HCT116 (cell line): ENCODE results near the gene SCN8A. TPM values are rescaled to one million over a fixed set of nuclear protein-coding genes. Genes with fewer than 3 reads are reported as not detected.

ENCODE experiments used
- ATAC-seq: fragments of 200-7000 bp; cut with Tn5 transposase; 2 replicates; pipeline ENCODE4 v1.9.1; 2020; ENCODE audit warnings: mild to moderate bottlenecking, moderate library complexity
- BruUV-seq: library from RNA; stranded (reverse); fragments of 400-500 nt; replicated peaks from 2 replicates; lab custom pipeline; 2021; lab: Mats Ljungman, UMichigan
- CTCF ChIA-PET: fragments of 300-600 bp; sonication (Branson Sonifier 250); formaldehyde crosslinking; loops from one replicate; lab custom pipeline; 2021; ENCODE audit warnings: antibody characterized with exemption; lab: Charles Lee
- POLR2A ChIA-PET: fragments of 300-600, 350-600 bp; sonication (Branson Sonifier 250); formaldehyde crosslinking; loops from one replicate; lab custom pipeline; 2021; ENCODE audit warnings: antibody characterized with exemption; lab: Charles Lee
- RAD21 ChIA-PET, 2 experiments: fragments of 300-600 bp; sonication (Branson Sonifier 250); formaldehyde crosslinking; loops; one replicate each; lab custom pipeline; 2023; ENCODE audit warnings: low total read pairs in 2 of 2; ENCODE audit not compliant: uncharacterized antibody in 2 of 2, unreplicated experiment in 2 of 2, low non-redundant PET in 1 of 2; lab: Charles Lee
- DNase-seq: peaks from one replicate; pipeline ENCODE4 v3.0.0-alpha.2; 2010; ENCODE audit warnings: low read depth, low spot score
- H2AFZ ChIP-seq: fragments of 200-600 bp; shearing (Covaris generic), sonication (generic); 2 replicates; pipeline ENCODE4 v1.6.1; 2017; ENCODE audit warnings: low read depth, mixed run types, mixed read lengths, antibody characterized with exemption, low read length; ENCODE audit not compliant: poor library complexity, severe bottlenecking
- H3K27ac ChIP-seq: 2 replicates; pipeline ENCODE4 v1.5.1; 2012; ENCODE audit warnings: low read depth, low read length
- H3K27me3 ChIP-seq: fragments of 200-600 bp; sonication (generic); 2 replicates; pipeline ENCODE4 v1.6.1; 2016; ENCODE audit warnings: mixed run types, low read length, mixed read lengths; ENCODE audit not compliant: insufficient read depth
- H3K36me3 ChIP-seq, 2 experiments: fragments of 200-500 bp in 1 of 2; fragments of 200-600 bp in 1 of 2; sonication (Bioruptor generic) in 1 of 2; sonication (generic) in 1 of 2; 2 replicates each; pipeline versions ENCODE4 v1.5.1 to v1.6.1; 2014 to 2016; ENCODE audit warnings: low read length in 2 of 2, inconsistent platforms in 1 of 2, mixed read lengths in 1 of 2, mixed run types in 1 of 2; ENCODE audit not compliant: insufficient read depth in 2 of 2, control insufficient read depth in 1 of 2
- H3K4me1 ChIP-seq, 2 experiments: fragments of 200-600 bp in 1 of 2; sonication (generic) in 1 of 2; 2 replicates each; pipeline versions ENCODE4 v1.5.1 to v1.6.1; 2012 to 2017; ENCODE audit warnings: low read length in 2 of 2, inconsistent platforms in 1 of 2, mild to moderate bottlenecking in 1 of 2, mixed read lengths in 1 of 2, mixed run types in 1 of 2, moderate library complexity in 1 of 2; ENCODE audit not compliant: insufficient read depth in 2 of 2, control insufficient read depth in 1 of 2
- H3K4me2 ChIP-seq: fragments of 200-600 bp; sonication (generic); 2 replicates; pipeline ENCODE4 v1.6.1; 2017; ENCODE audit warnings: mixed run types, low read length, mixed read lengths
- H3K4me3 ChIP-seq, 2 experiments: fragments of 200-600 bp in 1 of 2; sonication (generic) in 1 of 2; replicated peaks in 1 of 2; 2 replicates each; pipeline ENCODE4 v1.5.1; 2011 to 2016; ENCODE audit warnings: low read length in 2 of 2, control low read depth in 1 of 2, low read depth in 1 of 2, mild to moderate bottlenecking in 1 of 2, mixed read lengths in 1 of 2, mixed run types in 1 of 2
- H3K79me2 ChIP-seq: fragments of 200-600 bp; sonication (generic); 2 replicates; pipeline ENCODE4 v1.6.1; 2017; ENCODE audit warnings: mild to moderate bottlenecking, mixed run types, low read length, moderate library complexity, mixed read lengths; ENCODE audit not compliant: insufficient read depth
- H3K9ac ChIP-seq: fragments of 200-600 bp; sonication (generic); 2 replicates; pipeline ENCODE4 v1.6.1; 2016; ENCODE audit warnings: low read length, mixed read lengths
- H3K9me2 ChIP-seq: fragments of 200-600 bp; sonication (generic), shearing (Covaris generic); 2 replicates; pipeline ENCODE4 v1.6.1; 2017; ENCODE audit warnings: mixed run types, mild to moderate bottlenecking, moderate library complexity; ENCODE audit not compliant: insufficient read depth
- H3K9me3 ChIP-seq, 2 experiments: fragments of 200-500 bp in 1 of 2; fragments of 200-600 bp in 1 of 2; sonication (Bioruptor generic) in 1 of 2; sonication (generic) in 1 of 2; 2 replicates each; pipeline ENCODE4 v1.6.1; 2014 to 2017; ENCODE audit warnings: low read length in 2 of 2, mixed read lengths in 2 of 2, inconsistent platforms in 1 of 2, low read depth in 1 of 2, mild to moderate bottlenecking in 1 of 2, mixed run types in 1 of 2, moderate library complexity in 1 of 2; ENCODE audit not compliant: control insufficient read depth in 1 of 2, insufficient read depth in 1 of 2
- H4K20me1 ChIP-seq: fragments of 200-600 bp; sonication (generic), shearing (Covaris generic); 2 replicates; pipeline ENCODE4 v1.6.1; 2017; ENCODE audit warnings: mixed run types, mild to moderate bottlenecking, moderate library complexity; ENCODE audit not compliant: insufficient read depth
- CBX3 ChIP-seq: IDR thresholded peaks from 2 replicates; pipeline ENCODE4 v1.6.1; 2012; ENCODE audit warnings: low read depth
- CEBPB ChIP-seq: IDR thresholded peaks from 2 replicates; pipeline ENCODE4 v1.6.1; 2012; ENCODE audit warnings: low read depth
- EZH2 ChIP-seq: fragments of 200-600 bp; sonication (generic); IDR thresholded peaks from 2 replicates; pipeline ENCODE4 v1.6.1; 2017; ENCODE audit warnings: antibody characterized with exemption, mixed run types
- EZH2phosphoT487 ChIP-seq: fragments of 200-600 bp; IDR thresholded peaks from 2 replicates; pipeline ENCODE4 v1.6.1; 2018; ENCODE audit warnings: antibody characterized with exemption, borderline replicate concordance
- FOSL1 ChIP-seq: IDR thresholded peaks from 2 replicates; pipeline ENCODE4 v1.6.1; 2012; ENCODE audit warnings: low read depth
- JUND ChIP-seq: IDR thresholded peaks from 2 replicates; pipeline ENCODE4 v1.6.1; 2012
- POLR2A ChIP-seq: IDR thresholded peaks from 2 replicates; pipeline ENCODE4 v1.7.0; 2011; ENCODE audit warnings: borderline replicate concordance; ENCODE audit not compliant: insufficient read depth, insufficient read length; ENCODE audit errors: extremely low read depth
- SIN3A ChIP-seq: IDR thresholded peaks from 2 replicates; pipeline ENCODE4 v1.6.1; 2012; ENCODE audit warnings: low read depth
- SP1 ChIP-seq: IDR thresholded peaks from 2 replicates; pipeline ENCODE4 v1.6.1; 2012; ENCODE audit warnings: low read depth
- TCF7L2 ChIP-seq: IDR thresholded peaks from 2 replicates; pipeline ENCODE4 v1.7.0; 2011; ENCODE audit warnings: borderline replicate concordance, inconsistent platforms; ENCODE audit not compliant: insufficient read depth, insufficient read length; ENCODE audit errors: extremely low read depth
- intact Hi-C: fragments of 100-400 bp; cut with micrococcal nuclease; formaldehyde crosslinking; loops from 2 replicates; pipeline ENCODE4 v1.10.0; 2022
- total RNA-seq: library from RNA; stranded (reverse); gene quantifications from one replicate; pipeline ENCODE4 v1.2.1, GENCODE V29; 2021; ENCODE audit not compliant: unreplicated experiment
- TF ChIP-seq, protein P1 (sequence below): IDR thresholded peaks from 2 replicates; pipeline ENCODE4 v1.6.1; 2011; ENCODE audit warnings: mild to moderate bottlenecking, low read length, moderate library complexity; ENCODE audit not compliant: insufficient replicate concordance; ENCODE audit errors: extremely low read depth
- TF ChIP-seq, protein P2 (sequence below): IDR thresholded peaks from 2 replicates; pipeline ENCODE4 v1.6.1; 2012

Gene SCN8A
- total RNA-seq, 1 experiment from 2014 or later: 7.1 TPM

DNA sequence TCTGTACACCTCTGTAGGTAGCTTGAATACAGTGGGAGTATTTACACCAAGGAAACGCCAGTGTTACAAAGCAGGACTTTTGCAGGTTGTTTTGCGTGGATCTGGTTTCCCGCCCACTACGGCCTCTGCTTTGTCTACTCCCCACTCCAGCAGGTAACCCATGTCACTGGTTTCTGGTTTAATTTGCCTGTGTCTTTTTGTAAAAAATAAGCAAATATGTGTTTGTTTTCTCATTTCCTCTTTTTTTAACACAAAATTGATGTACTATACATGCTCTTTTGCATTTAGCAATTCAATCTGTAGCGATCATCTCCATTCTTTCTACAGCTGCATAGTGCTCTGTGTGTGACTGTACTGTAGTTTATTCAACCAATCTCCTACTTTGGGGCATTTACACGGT, 43.4 kb upstream of the SCN8A start:
- CTCF ChIA-PET: no interaction called here
- Histone ChIP-seq H3K79me2 (no peaks in the 10 kb centered on the region), H2AFZ (no peak overlapping the region), H3K4me3 (no peak overlapping the region), H3K27me3 (no peaks in the 10 kb centered on the region), H4K20me1 (no peaks in the 10 kb centered on the region), H3K4me1 (no peaks in the 10 kb centered on the region), H3K4me2 (no peak overlapping the region), H3K36me3 (no peaks in the 10 kb centered on the region), H3K9me2 (no peaks in the 10 kb centered on the region), H3K9ac (no peak overlapping the region), H3K9me3 (no peaks in the 10 kb centered on the region), H3K27ac (no peak overlapping the region)
- DNase-seq: no peak
- intact Hi-C loops: no loop called here
- POLR2A ChIA-PET: no interaction called here
- RAD21 ChIA-PET: no interaction called here
- BruUV-seq: no TSS peak
- TF ChIP-seq JUND (no peak), CBX3 (no peak), SP1 (no peak), FOSL1 (no peak), EZH2 (no peak), EZH2phosphoT487 (no peak), SIN3A (no peak), POLR2A (no peak), TCF7L2 (no peak), CEBPB (no peak)
- TF ChIP-seq, protein P1, sequence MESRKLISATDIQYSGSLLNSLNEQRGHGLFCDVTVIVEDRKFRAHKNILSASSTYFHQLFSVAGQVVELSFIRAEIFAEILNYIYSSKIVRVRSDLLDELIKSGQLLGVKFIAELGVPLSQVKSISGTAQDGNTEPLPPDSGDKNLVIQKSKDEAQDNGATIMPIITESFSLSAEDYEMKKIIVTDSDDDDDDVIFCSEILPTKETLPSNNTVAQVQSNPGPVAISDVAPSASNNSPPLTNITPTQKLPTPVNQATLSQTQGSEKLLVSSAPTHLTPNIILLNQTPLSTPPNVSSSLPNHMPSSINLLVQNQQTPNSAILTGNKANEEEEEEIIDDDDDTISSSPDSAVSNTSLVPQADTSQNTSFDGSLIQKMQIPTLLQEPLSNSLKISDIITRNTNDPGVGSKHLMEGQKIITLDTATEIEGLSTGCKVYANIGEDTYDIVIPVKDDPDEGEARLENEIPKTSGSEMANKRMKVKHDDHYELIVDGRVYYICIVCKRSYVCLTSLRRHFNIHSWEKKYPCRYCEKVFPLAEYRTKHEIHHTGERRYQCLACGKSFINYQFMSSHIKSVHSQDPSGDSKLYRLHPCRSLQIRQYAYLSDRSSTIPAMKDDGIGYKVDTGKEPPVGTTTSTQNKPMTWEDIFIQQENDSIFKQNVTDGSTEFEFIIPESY: no peak
- TF ChIP-seq, protein P2, sequence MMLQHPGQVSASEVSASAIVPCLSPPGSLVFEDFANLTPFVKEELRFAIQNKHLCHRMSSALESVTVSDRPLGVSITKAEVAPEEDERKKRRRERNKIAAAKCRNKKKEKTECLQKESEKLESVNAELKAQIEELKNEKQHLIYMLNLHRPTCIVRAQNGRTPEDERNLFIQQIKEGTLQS: no peak
- ATAC-seq: no peak
